ENCODE measurements around the gene TRPV4. TPM values are rescaled to one million over a fixed set of nuclear protein-coding genes. Genes with fewer than 3 reads are reported as not detected.
A peak's percentile ranks its signal among the peaks of the same experiment; 100 is the strongest.

TRPV4 gene
- total RNA-seq, 1 experiment from 2014 or later: not detected

- Histone ChIP-seq H3K4me2 (ENCODE audit: low read depth, low read length, poor library complexity, severe bottlenecking) (no peak overlapping the region), H3K27me3 (ENCODE audit: low read length) (no peaks in the 10 kb centered on the region), H3K4me1 (ENCODE audit: low read length) (no peaks in the 10 kb centered on the region), H4K20me1 (ENCODE audit: insufficient read depth, low read depth, low read length) (no peaks in the 10 kb centered on the region), H3K36me3 (ENCODE audit: insufficient read depth, low read length) (no peaks in the 10 kb centered on the region), H3K9ac (ENCODE audit: low read length) (no peak overlapping the region), H3K27ac (ENCODE audit: low read length) (no peak overlapping the region), H3K79me2 (ENCODE audit: low read length) (no peaks in the 10 kb centered on the region), H2AFZ (ENCODE audit: low read length) (no peak overlapping the region), H3K4me3 (ENCODE audit: low read length) (no peak overlapping the region), H3K9me3 (ENCODE audit: low read length) (no peaks in the 10 kb centered on the region), H3K9me2 (replicated peaks; ENCODE audit: insufficient read depth, low read length) (no peaks in the 10 kb centered on the region)
- no peak for DNase-seq
Observed at GRCh38 chr12:109764776-109765445, 68.3 kb downstream of the TRPV4 start.

GRCh38 chr12:109764123-109764522 lies 69.1 kb downstream of the TRPV4 start:
- Histone ChIP-seq H3K36me3 (ENCODE audit: insufficient read depth, low read length) (no peaks in the 10 kb centered on the region), H3K4me1 (ENCODE audit: low read length) (no peaks in the 10 kb centered on the region), H2AFZ (ENCODE audit: low read length) (no peak overlapping the region), H3K9ac (ENCODE audit: low read length) (no peak overlapping the region), H3K4me3 (ENCODE audit: low read length) (no peak overlapping the region), H3K9me2 (replicated peaks; ENCODE audit: insufficient read depth, low read length) (no peaks in the 10 kb centered on the region), H3K27me3 (ENCODE audit: low read length) (no peaks in the 10 kb centered on the region), H4K20me1 (ENCODE audit: insufficient read depth, low read depth, low read length) (no peaks in the 10 kb centered on the region), H3K27ac (ENCODE audit: low read length) (no peak overlapping the region), H3K79me2 (ENCODE audit: low read length) (no peaks in the 10 kb centered on the region), H3K4me2 (ENCODE audit: low read depth, low read length, poor library complexity, severe bottlenecking) (no peak overlapping the region), H3K9me3 (ENCODE audit: low read length) (no peaks in the 10 kb centered on the region)
- peak; percentile 54 for DNase-seq

GRCh38 chr12:109763201-109763841 lies 69.9 kb downstream of the TRPV4 start:
- DNase-seq: no peak
- Histone ChIP-seq H3K4me2 (ENCODE audit: low read depth, low read length, poor library complexity, severe bottlenecking) (no peak overlapping the region), H3K9me3 (ENCODE audit: low read length) (no peaks in the 10 kb centered on the region), H3K79me2 (ENCODE audit: low read length) (no peaks in the 10 kb centered on the region), H3K36me3 (ENCODE audit: insufficient read depth, low read length) (no peaks in the 10 kb centered on the region), H3K9ac (ENCODE audit: low read length) (no peak overlapping the region), H3K9me2 (replicated peaks; ENCODE audit: insufficient read depth, low read length) (no peaks in the 10 kb centered on the region), H3K4me1 (ENCODE audit: low read length) (no peaks in the 10 kb centered on the region), H3K27me3 (ENCODE audit: low read length) (no peaks in the 10 kb centered on the region), H4K20me1 (ENCODE audit: insufficient read depth, low read depth, low read length) (no peaks in the 10 kb centered on the region), H3K4me3 (ENCODE audit: low read length) (no peak overlapping the region), H2AFZ (ENCODE audit: low read length) (no peak overlapping the region), H3K27ac (ENCODE audit: low read length) (no peak overlapping the region)

- Histone ChIP-seq H3K9ac (ENCODE audit: low read length) (no peak overlapping the region), H3K4me1 (ENCODE audit: low read length) (no peaks in the 10 kb centered on the region), H3K9me3 (ENCODE audit: low read length) (no peaks in the 10 kb centered on the region), H3K36me3 (ENCODE audit: insufficient read depth, low read length) (no peaks in the 10 kb centered on the region), H3K4me3 (ENCODE audit: low read length) (no peak overlapping the region), H3K79me2 (ENCODE audit: low read length) (no peaks in the 10 kb centered on the region), H3K9me2 (replicated peaks; ENCODE audit: insufficient read depth, low read length) (no peaks in the 10 kb centered on the region), H3K4me2 (ENCODE audit: low read depth, low read length, poor library complexity, severe bottlenecking) (no peak overlapping the region), H3K27ac (ENCODE audit: low read length) (no peak overlapping the region), H2AFZ (ENCODE audit: low read length) (no peak overlapping the region), H4K20me1 (ENCODE audit: insufficient read depth, low read depth, low read length) (no peaks in the 10 kb centered on the region), H3K27me3 (ENCODE audit: low read length) (no peaks in the 10 kb centered on the region)
- no peak for DNase-seq
Observed at GRCh38 chr12:109762673-109763191, 70.5 kb downstream of the TRPV4 start.

- H3K9me2 ChIP-seq (replicated peaks; ENCODE audit: insufficient read depth, low read length): no peaks in the 10 kb centered on the region
- H3K4me1 ChIP-seq (ENCODE audit: low read length): no peaks in the 10 kb centered on the region
- H3K4me3 ChIP-seq (ENCODE audit: low read length): no peak overlapping the region
- no peak for DNase-seq
- H3K9ac ChIP-seq (ENCODE audit: low read length): no peak overlapping the region
- H2AFZ ChIP-seq (ENCODE audit: low read length): no peak overlapping the region
- no peak overlapping the region for H3K27ac ChIP-seq (ENCODE audit: low read length)
- H3K27me3 ChIP-seq (ENCODE audit: low read length): no peaks in the 10 kb centered on the region
- H3K36me3 ChIP-seq (ENCODE audit: insufficient read depth, low read length): no peaks in the 10 kb centered on the region
- H4K20me1 ChIP-seq (ENCODE audit: insufficient read depth, low read depth, low read length): no peaks in the 10 kb centered on the region
- H3K4me2 ChIP-seq (ENCODE audit: low read depth, low read length, poor library complexity, severe bottlenecking): no peak overlapping the region
- no peaks in the 10 kb centered on the region for H3K79me2 ChIP-seq (ENCODE audit: low read length)
- no peaks in the 10 kb centered on the region for H3K9me3 ChIP-seq (ENCODE audit: low read length)
Observed at GRCh38 chr12:109762071-109762672, 71.0 kb downstream of the TRPV4 start.

GRCh38 chr12:109760930-109761921 lies 72.0 kb downstream of the TRPV4 start:
- Histone ChIP-seq H3K27ac (ENCODE audit: low read length) (no peak overlapping the region), H3K9ac (ENCODE audit: low read length) (no peak overlapping the region), H3K9me2 (replicated peaks; ENCODE audit: insufficient read depth, low read length) (no peaks in the 10 kb centered on the region), H3K36me3 (ENCODE audit: insufficient read depth, low read length) (no peaks in the 10 kb centered on the region), H3K4me3 (ENCODE audit: low read length) (no peak overlapping the region), H3K79me2 (ENCODE audit: low read length) (no peaks in the 10 kb centered on the region), H4K20me1 (ENCODE audit: insufficient read depth, low read depth, low read length) (no peaks in the 10 kb centered on the region), H2AFZ (ENCODE audit: low read length) (no peak overlapping the region), H3K9me3 (ENCODE audit: low read length) (peaks cover 6% of the 10 kb centered on the region), H3K4me2 (ENCODE audit: low read depth, low read length, poor library complexity, severe bottlenecking) (no peak overlapping the region), H3K4me1 (ENCODE audit: low read length) (no peaks in the 10 kb centered on the region), H3K27me3 (ENCODE audit: low read length) (no peaks in the 10 kb centered on the region)
- DNase-seq: no peak

GRCh38 chr12:109760031-109760929 lies 72.9 kb downstream of the TRPV4 start:
- Histone ChIP-seq H4K20me1 (ENCODE audit: insufficient read depth, low read depth, low read length) (no peaks in the 10 kb centered on the region), H3K4me1 (ENCODE audit: low read length) (no peaks in the 10 kb centered on the region), H3K27ac (ENCODE audit: low read length) (no peak overlapping the region), H3K4me3 (ENCODE audit: low read length) (no peak overlapping the region), H3K9me2 (replicated peaks; ENCODE audit: insufficient read depth, low read length) (no peaks in the 10 kb centered on the region), H3K79me2 (ENCODE audit: low read length) (no peaks in the 10 kb centered on the region), H3K27me3 (ENCODE audit: low read length) (no peaks in the 10 kb centered on the region), H3K9ac (ENCODE audit: low read length) (no peak overlapping the region), H3K36me3 (ENCODE audit: insufficient read depth, low read length) (no peaks in the 10 kb centered on the region), H3K4me2 (ENCODE audit: low read depth, low read length, poor library complexity, severe bottlenecking) (no peak overlapping the region), H3K9me3 (ENCODE audit: low read length) (peaks cover 10% of the 10 kb centered on the region), H2AFZ (ENCODE audit: low read length) (no peak overlapping the region)
- no peak for DNase-seq

Data from Karpas-422 (cell line).